ENCODE measurements around the gene PTPN18. TPM values are rescaled to one million over a fixed set of nuclear protein-coding genes. Genes with fewer than 3 reads are reported as not detected.

The PTPN18 gene
- total and polyA plus RNA-seq, 2 of the 4 experiments (the other 2 are of a cell fraction), result 9.7 to 15.5 TPM

GRCh38 chr2:130346041-130346740 is 9.7 kb upstream of the PTPN18 start:
- Histone ChIP-seq H2BK15ac (ENCODE audit: low read depth, low read length) (no peak overlapping the region), H2AK5ac (ENCODE audit: low read depth, low read length) (no peak overlapping the region), H3K4ac (ENCODE audit: low read depth, low read length) (no peak overlapping the region), H4K20me1 (ENCODE audit: insufficient read depth, low read length) (no peaks in the 10 kb centered on the region), H4K5ac (ENCODE audit: low read depth, low read length) (no peak overlapping the region), H3K4me2 (ENCODE audit: low read depth, low read length) (no peak overlapping the region), H3K9me3 (ENCODE audit: control insufficient read depth, insufficient read depth, low read length) (no peaks in the 10 kb centered on the region), H3K36me3 (ENCODE audit: control insufficient read depth, insufficient read depth, low read length) (peaks cover 34% of the 10 kb centered on the region), H2AK9ac (replicated peaks; ENCODE audit: low read depth, low read length, poor library complexity) (no peak overlapping the region), H3K14ac (replicated peaks; ENCODE audit: low read depth, low read length) (no peak overlapping the region), H2BK5ac (ENCODE audit: low read depth, low read length, poor library complexity, severe bottlenecking) (no peak overlapping the region), H2AFZ (replicated peaks; ENCODE audit: low read length, poor library complexity) (no peak overlapping the region), H2BK20ac (ENCODE audit: low read depth, low read length) (no peak overlapping the region), H3K27ac (ENCODE audit: insufficient read depth, low read length) (no peak overlapping the region), H3K9me1 (ENCODE audit: insufficient read depth, low read length) (peaks cover under 1% of the 10 kb centered on the region; the same call in 1 of the 2 replicates), H2BK120ac (ENCODE audit: low read depth, low read length) (no peak overlapping the region), H3K79me1 (ENCODE audit: low read depth in 1 of 2, low read length in 2 of 2) (peaks cover 16 to 26% of the 10 kb centered on the region in 2 experiments; a peak in 3 of 4 replicates), H4K8ac (ENCODE audit: low read depth in 2 of 2, low read length in 2 of 2) (no peak overlapping the region), H3K23ac (ENCODE audit: low read depth, low read length) (no peak overlapping the region), H3K9ac (ENCODE audit: low read depth, low read length) (no peak overlapping the region), H3K4me3 (ENCODE audit: insufficient read depth, low read depth, low read length) (no peak overlapping the region), H3K18ac (ENCODE audit: low read depth, low read length) (no peak overlapping the region), H3K27me3 (ENCODE audit: control insufficient read depth, insufficient read depth, low read length) (no peaks in the 10 kb centered on the region), H4K91ac (ENCODE audit: insufficient read depth, low read depth, low read length) (no peak overlapping the region), H3K56ac (ENCODE audit: extremely low read depth, insufficient read depth, low read length) (no peak overlapping the region), H3K4me1 (ENCODE audit: control insufficient read depth, insufficient read depth, low read length) (peaks cover 2% of the 10 kb centered on the region; the same call in 1 of the 2 replicates)
- ChIA-PET CTCF (no interaction called here), POLR2A (ENCODE audit: unreplicated experiment) (no interaction called here)
- TF ChIP-seq BHLHE40 (IDR thresholded peaks at IDR 0.05; ENCODE audit: low read depth, low read length) (no peak), CEBPB (IDR thresholded peaks at IDR 0.05; ENCODE audit: low read depth, low read length) (no peak), SMC3 (IDR thresholded peaks at IDR 0.05; ENCODE audit: low read depth, low read length) (no peak), CTCF (conservative IDR thresholded peaks at IDR 0.05; ENCODE audit: low read depth, low read length) (no peak), RAD21 (IDR thresholded peaks at IDR 0.05; ENCODE audit: low read length) (no peak), MXI1 (IDR thresholded peaks at IDR 0.05; ENCODE audit: borderline replicate concordance, low read depth, low read length) (no peak), ELK1 (IDR thresholded peaks at IDR 0.05; ENCODE audit: borderline replicate concordance, low read depth, low read length) (no peak), POLR2A (IDR thresholded peaks at IDR 0.05; ENCODE audit: low read depth, low read length) (no peak), USF2 (IDR thresholded peaks at IDR 0.05; ENCODE audit: low read depth, low read length) (no peak), RCOR1 (IDR thresholded peaks at IDR 0.05; ENCODE audit: insufficient replicate concordance, low read length) (no peak), RFX5 (IDR thresholded peaks at IDR 0.05; ENCODE audit: low read depth, low read length) (no peak), CHD1 (IDR thresholded peaks at IDR 0.05; ENCODE audit: low read depth, low read length) (no peak), NFE2L2 (IDR thresholded peaks at IDR 0.05; ENCODE audit: low read depth, low read length) (no peak), MAZ (IDR thresholded peaks at IDR 0.05; ENCODE audit: borderline replicate concordance, low read depth, low read length) (no peak), MAFK (IDR thresholded peaks at IDR 0.05; ENCODE audit: low read depth, low read length) (no peak), FOS (IDR thresholded peaks at IDR 0.05; ENCODE audit: low read depth, low read length) (no peak)
- no TSS peak for BruUV-seq (replicated peaks)
- no peak for DNase-seq
- dilution Hi-C loops (cut with HindIII; ENCODE audit: low sequenced_read_pairs, unreplicated experiment), result no loop called here
- WGBS, 2 experiments (ENCODE audit: extremely low coverage in 2 of 2, insufficient read length in 1 of 2), result 91% methylated on average over 8 of the region's 26 CpGs; no CpG with 5 or more reads in 1 of the 2 experiments
- intact Hi-C loops (cut with micrococcal nuclease), result no loop called here
- in situ Hi-C loops (cut with MboI; ENCODE audit: low sequenced_read_pairs), result no loop called here
- ATAC-seq (ENCODE audit: low read depth), result no peak

All from IMR-90 (cell line).